Smooth muscle cell (in vitro differentiated cells): Measurements from ENCODE around the gene SCGN. TPM values are rescaled to one million over a fixed set of nuclear protein-coding genes. Genes with fewer than 3 reads are reported as not detected.

Source experiments
- DNase-seq: peaks from one replicate; lab custom pipeline; 2025; ENCODE audit not compliant: unreplicated experiment; lab: John Stamatoyannopoulos, UW
- H2AFZ ChIP-seq: fragments of 200-600 bp; sonication (generic); 2 replicates; pipeline ENCODE4 v1.6.0; 2016; ENCODE audit warnings: antibody characterized with exemption, low read depth, mild to moderate bottlenecking
- H3F3A ChIP-seq: fragments of 200-600 bp; sonication (generic); 2 replicates; pipeline ENCODE4 v1.6.0; 2017; ENCODE audit warnings: antibody characterized with exemption, low read depth
- H3K27ac ChIP-seq: fragments of 200-600 bp; sonication (generic); 2 replicates; pipeline ENCODE4 v1.5.1; 2016; ENCODE audit warnings: low read depth, mild to moderate bottlenecking
- H3K27me3 ChIP-seq: fragments of 200-600 bp; sonication (generic); 2 replicates; pipeline ENCODE4 v1.6.1; 2016; ENCODE audit warnings: low read depth, mild to moderate bottlenecking
- H3K36me3 ChIP-seq: fragments of 200-600 bp; sonication (generic); 2 replicates; pipeline ENCODE4 v1.5.1; 2016; ENCODE audit warnings: low read depth
- H3K4me1 ChIP-seq: fragments of 200-600 bp; sonication (generic); 2 replicates; pipeline ENCODE4 v1.5.1; 2016; ENCODE audit warnings: low read depth
- H3K4me2 ChIP-seq: fragments of 200-600 bp; sonication (generic); 2 replicates; pipeline ENCODE4 v1.6.0; 2016; ENCODE audit warnings: mild to moderate bottlenecking
- H3K4me3 ChIP-seq: fragments of 200-600 bp; sonication (generic); 2 replicates; pipeline ENCODE4 v1.5.1; 2016; ENCODE audit warnings: mild to moderate bottlenecking
- H3K79me2 ChIP-seq: fragments of 200-600 bp; sonication (generic); 2 replicates; pipeline ENCODE4 v1.6.0; 2016; ENCODE audit warnings: low read depth, mild to moderate bottlenecking
- H3K9ac ChIP-seq: fragments of 200-600 bp; sonication (generic); 2 replicates; pipeline ENCODE4 v1.6.0; 2016; ENCODE audit warnings: low read depth
- H3K9me3 ChIP-seq: fragments of 200-600 bp; sonication (generic); replicated peaks from 2 replicates; pipeline ENCODE4 v1.5.1; 2016; ENCODE audit warnings: low read depth
- H4K20me1 ChIP-seq: fragments of 200-600 bp; sonication (generic); 2 replicates; pipeline ENCODE4 v1.6.0; 2016; ENCODE audit warnings: low read depth
- CTCF ChIP-seq: fragments of 200-600 bp; sonication (generic); IDR thresholded peaks from 2 replicates; pipeline ENCODE4 v1.5.1; 2017; ENCODE audit warnings: borderline replicate concordance, mild to moderate bottlenecking, antibody characterized with exemption; ENCODE audit not compliant: insufficient read depth, poor library complexity, severe bottlenecking
- WGBS: methylation state at CpG from one replicate; pipeline ENCODE4 v1.1.7; 2016; ENCODE audit warnings: low lambda C conversion rate; 5-methylcytosine and 5-hydroxymethylcytosine counted together
- polyA plus RNA-seq: library from polyadenylated mRNA; unstranded; fragments of >200 nt; fragmentation: Nextera tagmentation; extraction: Ambion mirVana; gene quantifications from 2 replicates; pipeline ENCODE4 v1.2.1, GENCODE V29; 2016
- total RNA-seq: library from RNA; depleted of rRNA; stranded (reverse); fragments of >200 nt; gene quantifications from 2 replicates; pipeline ENCODE4 v1.2.3, GENCODE V29; 2014

SCGN gene
- total and polyA plus RNA-seq, 2 experiments from 2014 or later = not detected

DNA sequence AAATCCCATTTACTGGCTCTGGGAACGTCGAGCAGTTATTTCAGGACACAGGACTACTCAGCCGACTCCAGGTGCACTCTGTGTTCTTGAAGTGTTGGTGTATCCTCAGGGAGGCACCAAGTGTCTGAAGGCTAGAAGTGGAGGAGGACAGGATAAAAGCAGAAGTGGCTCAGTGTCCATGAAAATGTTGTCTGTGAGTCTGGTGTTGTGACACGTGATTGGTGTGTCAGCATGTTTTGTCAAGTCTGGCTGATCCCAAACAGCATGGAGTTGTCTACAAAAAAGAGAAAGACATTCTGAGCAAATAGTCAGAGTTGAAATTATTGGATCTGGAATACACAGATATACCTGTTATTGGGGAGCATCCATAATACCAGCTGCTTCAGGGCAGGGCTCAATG is 30.3 kb downstream of the SCGN start:
- Histone ChIP-seq H3F3A (no peaks in the 10 kb centered on the region), H3K4me3 (no peak overlapping the region), H3K27ac (no peak overlapping the region), H3K36me3 (no peaks in the 10 kb centered on the region), H3K4me1 (no peaks in the 10 kb centered on the region), H3K27me3 (no peaks in the 10 kb centered on the region), H4K20me1 (no peaks in the 10 kb centered on the region), H3K9ac (no peak overlapping the region), H2AFZ (no peak overlapping the region), H3K9me3 (no peaks in the 10 kb centered on the region), H3K79me2 (no peaks in the 10 kb centered on the region), H3K4me2 (no peak overlapping the region)
- no peak for TF ChIP-seq CTCF
- WGBS = 76% methylated on average over 4 of the region's 4 CpGs
- no peak for DNase-seq

GRCh38 chr6:25684565-25684964 is 32.5 kb downstream of the SCGN start:
- no peaks in the 10 kb centered on the region for H3K4me1 ChIP-seq
- no peaks in the 10 kb centered on the region for H3K79me2 ChIP-seq

DNA sequence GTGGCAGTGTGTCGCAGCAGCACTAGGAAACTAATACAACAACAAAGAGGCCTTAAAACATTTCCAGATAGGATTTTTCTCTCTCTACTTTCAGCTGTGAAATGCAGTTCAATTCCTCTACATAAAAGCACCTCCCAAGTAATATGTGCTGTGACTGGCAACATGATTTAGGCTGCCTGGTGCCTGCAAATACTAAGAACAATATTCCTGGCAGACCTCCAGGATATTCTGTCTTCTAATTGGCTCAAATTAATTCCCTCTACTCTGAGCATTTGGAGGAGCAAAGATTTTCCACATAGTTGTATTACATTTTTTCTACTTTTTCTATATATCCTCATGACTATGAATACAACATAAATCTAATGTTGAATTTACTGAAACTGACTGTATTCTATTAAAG is 33.2 kb downstream of the SCGN start:
- no peaks in the 10 kb centered on the region for H3F3A ChIP-seq
- TF ChIP-seq CTCF = no peak
- H3K9ac ChIP-seq = no peak overlapping the region
- no peak overlapping the region for H2AFZ ChIP-seq
- H3K4me3 ChIP-seq = no peak overlapping the region
- no peak overlapping the region for H3K27ac ChIP-seq
- H3K4me2 ChIP-seq = no peak overlapping the region
- H3K79me2 ChIP-seq = no peaks in the 10 kb centered on the region
- no peak for DNase-seq
- no peaks in the 10 kb centered on the region for H3K9me3 ChIP-seq
- H4K20me1 ChIP-seq = no peaks in the 10 kb centered on the region
- H3K4me1 ChIP-seq = no peaks in the 10 kb centered on the region
- WGBS = 43% methylated on average over 1 of the region's 1 CpG
- no peaks in the 10 kb centered on the region for H3K27me3 ChIP-seq
- H3K36me3 ChIP-seq = no peaks in the 10 kb centered on the region

More at GRCh38 chr6:25684565-25684964, 32.5 kb downstream of the SCGN start:
- no peak for DNase-seq
- 70% methylated on average over 2 of the region's 2 CpGs for WGBS
- no peak overlapping the region for H3K27ac ChIP-seq
- no peak overlapping the region for H3K4me3 ChIP-seq
- H2AFZ ChIP-seq = no peak overlapping the region
- no peaks in the 10 kb centered on the region for H4K20me1 ChIP-seq
- TF ChIP-seq CTCF = no peak
- no peaks in the 10 kb centered on the region for H3K27me3 ChIP-seq
- no peaks in the 10 kb centered on the region for H3K36me3 ChIP-seq
- no peak overlapping the region for H3K9ac ChIP-seq
- no peaks in the 10 kb centered on the region for H3K9me3 ChIP-seq
- H3F3A ChIP-seq = no peaks in the 10 kb centered on the region
- H3K4me2 ChIP-seq = no peak overlapping the region

DNA sequence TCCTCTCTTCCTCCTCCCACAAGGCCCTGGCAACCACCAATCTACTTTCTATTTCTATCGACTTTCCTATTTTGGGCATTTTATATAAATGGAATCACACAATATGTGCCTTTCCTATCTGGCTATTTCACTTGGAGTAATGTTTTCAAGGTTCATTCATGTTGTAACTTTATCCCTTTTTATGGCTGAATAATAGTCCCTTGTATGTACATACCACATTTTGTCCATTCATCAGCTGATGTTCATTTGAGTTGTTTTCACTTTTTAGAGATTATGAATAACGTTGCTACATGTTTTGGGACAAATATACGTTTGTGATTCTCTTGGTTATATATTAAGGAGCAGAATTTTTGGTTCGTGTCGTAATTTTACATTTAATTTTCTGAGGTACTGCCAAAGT is 33.9 kb downstream of the SCGN start:
- Histone ChIP-seq H3F3A (no peaks in the 10 kb centered on the region), H3K27me3 (no peaks in the 10 kb centered on the region), H3K27ac (no peak overlapping the region), H3K9me3 (no peaks in the 10 kb centered on the region), H3K36me3 (no peaks in the 10 kb centered on the region), H3K4me1 (no peaks in the 10 kb centered on the region), H3K4me2 (no peak overlapping the region), H3K79me2 (no peaks in the 10 kb centered on the region), H3K9ac (no peak overlapping the region), H4K20me1 (no peaks in the 10 kb centered on the region), H3K4me3 (no peak overlapping the region), H2AFZ (no peak overlapping the region)
- 75% methylated on average over 5 of the region's 5 CpGs for WGBS
- no peak for TF ChIP-seq CTCF
- DNase-seq = no peak
